Nucleus accumbens (tissue), 56 donors: ENCODE measurements around the gene PLEKHA6.

Source experiments
- DNase-seq, 56 donors: peaks; one replicate each; lab custom pipeline; 2025; lab: John Stamatoyannopoulos, UW

The PLEKHA6 gene

DNA sequence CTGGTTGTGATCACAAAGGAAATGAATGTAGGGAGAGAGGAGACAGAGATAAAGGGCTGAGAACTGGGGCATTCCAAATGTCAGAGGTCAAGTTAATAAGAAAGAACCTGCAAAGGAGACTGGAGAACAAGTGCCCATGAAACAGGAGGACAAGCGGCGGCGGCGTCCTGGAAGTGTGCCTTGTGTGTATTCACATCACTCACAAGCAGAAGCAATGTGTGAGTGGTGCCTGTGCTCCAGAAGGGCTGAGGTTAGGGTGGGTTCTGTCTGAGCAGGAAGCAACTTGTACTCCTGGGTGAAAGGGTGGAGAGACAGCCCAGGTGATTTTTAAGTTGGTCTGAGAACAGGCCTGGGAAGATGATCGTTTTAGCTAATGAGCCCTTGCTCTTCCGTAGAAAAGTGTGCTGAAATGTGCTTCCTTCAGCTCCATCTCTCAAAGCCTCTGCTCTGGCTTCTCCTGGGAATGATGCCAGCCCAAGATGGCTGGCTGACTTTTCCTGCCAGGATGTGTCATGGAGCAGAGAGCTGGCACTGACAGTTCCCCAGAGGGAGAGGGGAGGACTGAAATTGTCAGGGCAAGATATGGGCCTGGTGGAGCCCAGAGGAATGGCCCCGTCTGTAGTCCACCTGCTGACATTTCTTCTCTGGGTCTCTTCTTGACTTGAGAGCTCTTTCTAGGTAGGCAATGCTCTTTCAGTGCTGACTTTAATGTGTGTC is 25.1 kb upstream of the PLEKHA6 start:
- DNase-seq = peak in 26 of 56 donors; percentile 12 to 64 (median 34)

DNA sequence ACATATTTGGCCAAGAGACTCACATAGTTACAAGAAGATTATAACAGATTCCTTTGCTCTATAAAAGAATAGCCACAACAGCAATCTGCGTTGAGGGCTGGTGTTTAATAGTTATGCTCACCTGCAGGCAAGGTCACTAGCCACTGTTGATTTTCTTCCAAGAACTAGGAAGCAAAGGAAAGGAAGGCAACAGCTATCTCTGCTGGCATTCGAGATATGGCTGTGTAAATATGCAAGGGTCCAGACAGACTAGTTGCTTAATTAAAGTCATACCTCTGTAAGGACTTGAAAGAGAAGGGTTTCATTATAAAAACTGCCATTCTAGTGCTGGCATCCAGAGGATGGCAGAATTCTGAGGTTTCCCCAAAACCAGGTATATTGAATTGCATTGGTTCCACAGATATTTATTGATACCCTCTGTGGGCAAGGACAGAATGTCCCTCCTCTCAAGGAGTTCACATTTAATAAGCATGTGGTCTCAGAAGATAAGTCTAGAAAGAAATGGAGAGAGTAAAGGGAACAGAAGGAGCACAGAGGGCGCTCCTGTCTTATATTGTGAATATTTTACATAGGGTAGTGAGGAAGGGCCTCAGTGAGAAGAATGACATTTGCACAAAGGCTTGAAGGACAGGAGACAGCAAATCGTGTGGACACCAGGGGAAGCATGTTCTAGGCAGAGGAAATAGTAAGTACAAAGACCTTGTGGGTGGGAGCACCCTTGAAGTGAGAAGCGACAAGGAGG is 23.6 kb upstream of the PLEKHA6 start:
- DNase-seq = no peak

DNA sequence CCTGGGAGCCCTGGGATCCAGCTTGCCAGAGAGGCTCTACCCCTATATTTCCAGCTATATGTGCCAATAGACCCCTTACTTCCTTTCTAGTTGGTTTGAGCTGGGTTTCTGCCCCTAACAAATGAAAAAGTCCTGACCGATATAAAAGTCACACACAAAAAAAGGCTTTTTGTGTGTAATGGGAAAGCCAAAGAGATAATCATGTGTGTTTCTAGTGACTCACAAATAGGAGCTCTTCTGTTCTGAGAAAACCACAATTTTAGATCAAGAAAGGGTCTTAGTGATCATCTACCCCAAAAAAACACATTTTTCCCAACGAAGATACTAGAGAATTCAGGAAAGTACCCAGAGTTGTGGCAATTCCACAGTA is 23.0 kb upstream of the PLEKHA6 start:
- DNase-seq = no peak

DNA sequence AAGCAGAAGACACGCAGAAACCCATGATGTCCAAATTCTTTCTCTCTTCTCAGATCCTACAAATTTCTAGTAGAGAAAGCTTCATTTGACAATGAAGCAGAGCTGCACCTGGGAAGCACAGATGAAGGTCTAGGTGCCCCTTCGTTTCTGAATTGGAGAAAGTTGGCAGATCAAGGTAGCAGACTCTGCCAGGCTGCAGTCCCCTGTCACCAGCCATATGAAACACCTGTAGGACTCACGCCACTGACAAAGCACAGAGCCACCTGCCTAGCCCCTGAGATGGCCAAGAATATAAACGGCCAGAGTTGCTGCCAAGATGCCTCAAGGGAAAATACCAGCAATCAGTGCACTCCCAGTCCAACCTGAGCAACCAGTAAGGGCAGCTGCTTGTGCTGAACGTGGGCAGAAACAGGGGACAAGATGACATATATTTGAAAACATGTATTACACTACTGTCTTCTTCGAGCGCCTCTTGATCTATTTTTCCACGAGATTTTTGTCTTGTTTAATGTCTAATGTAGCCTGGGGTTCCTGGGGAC is 20.6 kb upstream of the PLEKHA6 start:
- DNase-seq = no peak

DNA sequence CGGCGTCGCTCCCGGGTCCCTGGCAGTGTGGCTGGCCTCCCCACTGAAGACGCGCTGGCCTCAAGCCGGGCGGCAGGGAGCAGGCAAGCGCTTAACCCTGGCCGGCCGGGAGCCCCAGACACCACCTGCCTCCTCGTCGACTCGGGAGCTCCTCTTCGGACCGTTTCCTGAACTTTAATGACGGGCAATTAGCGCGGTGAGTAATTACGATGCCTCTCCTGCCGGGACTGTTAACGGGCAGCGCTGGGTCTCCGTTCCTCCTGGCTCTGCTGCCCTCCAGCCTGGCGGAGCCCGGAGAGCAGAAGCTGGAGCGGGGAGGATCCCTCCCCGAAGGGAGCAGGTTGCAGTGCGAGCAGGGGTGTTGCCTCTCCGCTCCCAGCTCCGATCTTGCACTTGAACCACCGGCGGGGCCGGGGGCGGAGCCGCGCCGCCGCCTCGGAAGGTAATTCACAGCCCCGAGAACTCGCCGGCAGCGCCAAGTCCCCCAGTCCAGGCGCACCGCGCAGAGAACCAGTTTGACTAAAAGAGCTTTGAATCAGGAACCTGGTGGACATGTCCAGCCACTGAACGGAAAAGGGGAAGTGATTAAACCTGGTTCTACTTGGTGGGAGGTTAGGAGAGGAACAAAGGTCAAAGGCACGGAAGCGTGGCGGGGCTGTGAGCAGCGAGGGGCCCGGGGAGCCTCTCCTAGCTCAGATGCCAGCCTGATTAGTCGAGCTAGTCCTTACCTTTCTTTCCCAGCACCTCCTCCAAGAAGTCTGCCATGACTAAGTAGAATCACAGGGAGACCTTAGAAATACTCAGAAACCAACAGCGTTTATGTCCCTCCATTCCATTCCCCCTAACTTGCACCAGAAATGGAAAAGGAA is 18.3 kb upstream of the PLEKHA6 start:
- peak in 15 of 56 donors; percentile 17 to 58 (median 25) for DNase-seq

DNA sequence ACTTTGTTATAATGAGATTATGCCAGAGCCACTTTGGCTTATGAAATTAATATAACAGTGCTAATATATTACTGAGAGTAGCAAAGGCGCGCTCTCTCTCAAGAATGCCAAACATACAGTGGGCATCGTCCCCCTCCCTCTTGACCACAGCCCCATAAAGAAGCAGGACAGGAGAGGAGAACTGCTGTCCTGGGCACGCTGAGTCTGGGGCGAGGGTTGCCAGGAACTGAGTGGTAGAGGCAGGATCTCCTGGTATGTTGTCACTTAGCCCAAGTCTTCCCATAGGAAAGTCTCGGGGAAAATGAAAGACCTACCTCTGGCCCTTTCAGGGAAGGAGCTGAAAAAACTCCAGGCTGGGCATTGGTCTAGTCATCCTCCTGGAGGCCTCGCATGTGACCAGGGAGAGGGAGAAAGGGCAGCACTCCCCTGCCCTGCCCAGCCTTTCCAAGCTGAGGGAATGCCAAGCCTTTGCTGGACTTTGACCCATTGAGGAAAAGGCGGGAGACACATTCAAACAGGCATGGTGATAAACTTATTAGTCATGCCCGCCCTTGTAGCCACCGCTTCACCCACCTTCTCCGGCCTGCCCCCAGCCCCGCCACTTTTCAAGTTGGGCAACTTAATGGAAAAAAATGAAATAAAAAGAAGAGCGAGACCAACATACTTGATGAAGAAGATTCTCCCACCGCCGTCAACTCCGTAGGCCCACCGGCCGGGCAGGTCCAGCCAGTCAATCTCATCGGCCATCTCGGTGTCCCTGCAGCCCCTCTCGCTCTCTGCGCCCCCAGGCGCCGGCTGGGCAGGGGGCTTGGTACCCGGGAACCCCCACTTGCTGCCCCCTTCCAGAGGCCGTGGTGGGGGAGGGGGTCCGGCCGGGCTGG is 17.4 kb upstream of the PLEKHA6 start:
- peak in 3 of 56 donors; percentile 29 to 35 (median 30) for DNase-seq

DNA sequence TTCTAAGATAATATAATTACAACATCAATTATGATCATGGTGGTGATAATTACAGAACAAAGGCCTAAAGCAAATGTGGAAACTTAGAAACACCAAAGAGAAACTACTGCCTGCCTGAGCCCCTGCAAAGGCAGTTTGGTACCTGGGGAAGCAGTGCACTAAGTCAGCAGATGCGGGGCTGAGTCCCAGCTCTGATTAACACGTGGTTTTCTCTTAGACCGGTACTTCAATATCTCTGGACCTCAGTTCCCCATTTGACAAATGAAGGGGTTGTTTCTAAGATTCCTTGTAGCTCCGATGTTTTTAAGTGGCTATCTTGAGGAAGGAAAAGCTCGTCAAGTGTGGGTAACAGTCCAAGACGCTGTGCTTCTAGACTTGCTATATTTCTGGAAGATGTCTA is 16.7 kb upstream of the PLEKHA6 start:
- no peak for DNase-seq

DNA sequence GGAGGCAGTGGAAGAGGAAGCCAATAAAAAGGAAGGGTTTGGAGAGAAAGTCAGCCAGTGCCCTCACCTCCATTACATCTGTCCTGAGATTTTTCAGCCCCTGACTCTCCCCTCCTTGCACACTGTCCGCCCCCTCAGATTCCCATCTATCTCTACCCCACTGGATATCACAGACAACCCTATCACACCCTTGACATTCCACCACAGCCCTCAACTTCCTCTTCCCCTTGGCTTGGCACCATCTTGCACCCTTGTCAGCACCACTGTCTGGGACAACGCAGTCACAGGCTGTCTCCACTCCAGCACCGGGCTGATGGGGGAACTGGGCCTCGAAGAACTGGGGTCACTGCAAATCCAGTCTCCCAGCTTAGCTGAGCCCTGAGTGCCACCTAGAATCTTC is 14.2 kb upstream of the PLEKHA6 start:
- DNase-seq = no peak

DNA sequence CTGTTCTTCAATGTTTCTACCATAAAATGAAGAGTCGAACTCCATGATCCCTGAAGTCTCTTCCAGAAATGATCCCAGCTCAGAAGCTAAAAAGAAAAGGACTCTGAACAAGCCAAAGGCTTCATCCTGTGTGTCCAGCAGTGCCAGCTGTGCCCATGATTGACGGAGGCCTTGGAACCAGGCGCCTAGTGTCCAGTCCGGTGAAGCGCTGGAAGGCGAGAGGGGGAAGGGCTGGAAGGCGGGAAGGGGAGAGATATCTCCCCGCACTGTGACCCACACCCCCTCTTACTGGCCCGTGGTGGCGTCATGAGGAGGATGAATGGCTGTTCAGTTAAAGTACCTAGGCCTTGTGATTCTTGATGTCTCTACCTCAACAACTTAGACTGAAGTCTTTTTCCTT is 10.4 kb upstream of the PLEKHA6 start:
- peak in 25 of 56 donors; percentile 16 to 86 (median 49) for DNase-seq

DNA sequence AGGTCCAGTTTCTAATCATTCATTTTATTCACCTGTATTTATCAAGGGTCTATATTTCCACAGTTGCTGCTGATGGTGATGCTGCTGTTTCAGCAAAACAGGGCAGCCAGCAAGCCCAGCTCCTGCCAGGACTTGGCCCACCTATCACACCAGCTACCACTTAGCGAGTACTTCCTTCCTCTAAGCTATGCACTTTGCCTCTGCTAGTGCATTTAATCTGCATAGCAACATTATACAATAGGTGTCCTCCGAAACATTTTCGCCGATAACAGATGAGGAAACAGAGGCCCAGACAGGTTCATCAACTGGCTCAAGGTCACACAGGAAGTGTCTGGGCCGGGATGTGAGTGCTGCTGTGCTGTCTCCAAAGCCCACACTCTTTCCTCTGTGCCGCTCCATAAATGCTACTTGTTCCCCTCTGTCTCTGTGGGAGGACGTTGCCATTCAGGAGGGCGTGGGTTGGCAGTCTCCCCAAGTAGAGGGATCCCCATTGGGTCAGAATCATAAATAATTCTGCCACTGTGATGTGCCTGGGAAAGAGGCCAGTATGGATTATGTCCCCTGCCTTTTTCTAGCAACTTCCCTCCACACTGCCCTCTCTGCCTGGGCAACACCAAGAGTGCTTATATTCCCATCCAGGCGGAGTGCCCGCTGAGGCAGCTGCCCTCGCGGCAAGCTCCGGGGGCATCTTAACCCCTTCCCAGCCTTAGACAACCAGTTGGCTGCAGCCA is 9.4 kb upstream of the PLEKHA6 start:
- DNase-seq = peak in 40 of 56 donors; percentile 21 to 85 (median 61)

DNA sequence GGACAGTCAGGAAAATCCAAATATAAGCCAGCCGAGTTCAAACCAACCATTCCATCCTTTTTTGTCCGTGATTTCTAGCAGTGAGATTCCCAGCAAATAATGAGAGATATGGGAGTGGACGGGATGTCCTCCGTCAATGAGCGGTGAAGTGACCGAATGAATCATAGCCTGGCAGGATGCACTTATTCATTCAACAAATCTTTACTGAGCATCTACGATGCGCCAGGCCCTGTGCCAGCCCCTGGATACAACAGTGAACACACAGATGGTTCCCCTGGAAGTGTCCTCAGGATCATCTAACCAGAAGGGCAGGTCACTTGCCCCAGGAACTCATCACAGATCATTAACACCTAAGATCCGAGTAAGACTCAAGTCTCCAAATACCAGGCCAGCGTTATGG is 8.2 kb upstream of the PLEKHA6 start:
- DNase-seq = peak in 1 of 56 donors; percentile 49

DNA sequence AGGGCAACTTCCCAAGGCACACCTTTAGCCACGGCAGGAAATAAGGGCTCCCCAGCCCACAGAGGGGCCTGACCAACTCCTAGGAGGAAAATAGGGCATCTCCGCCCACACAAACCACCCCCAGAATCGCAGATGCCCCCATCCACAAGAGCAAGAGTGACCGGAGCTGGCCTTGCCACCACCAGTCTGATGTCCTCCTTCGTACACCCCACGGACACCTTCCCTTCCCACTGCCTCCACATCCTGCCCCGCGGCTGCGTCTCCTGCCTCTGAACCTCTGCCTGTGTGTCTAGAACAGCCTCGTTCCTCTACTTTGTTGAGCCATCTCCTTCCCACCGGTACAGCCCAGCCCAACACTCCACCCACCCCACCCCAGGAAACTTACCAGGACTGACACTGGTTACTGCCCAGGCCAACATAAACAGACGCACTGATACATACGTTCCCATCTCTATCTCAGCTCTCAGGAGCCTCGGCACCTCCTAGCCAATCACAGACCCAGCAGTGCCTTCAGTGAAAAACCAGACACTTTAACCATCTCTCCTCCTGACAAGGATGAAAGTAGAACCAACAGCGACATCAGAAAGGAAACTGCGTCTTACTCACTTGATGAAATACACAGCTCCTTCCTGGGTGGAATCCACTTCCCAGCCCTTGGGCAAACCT is 7.6 kb upstream of the PLEKHA6 start:
- no peak for DNase-seq

DNA sequence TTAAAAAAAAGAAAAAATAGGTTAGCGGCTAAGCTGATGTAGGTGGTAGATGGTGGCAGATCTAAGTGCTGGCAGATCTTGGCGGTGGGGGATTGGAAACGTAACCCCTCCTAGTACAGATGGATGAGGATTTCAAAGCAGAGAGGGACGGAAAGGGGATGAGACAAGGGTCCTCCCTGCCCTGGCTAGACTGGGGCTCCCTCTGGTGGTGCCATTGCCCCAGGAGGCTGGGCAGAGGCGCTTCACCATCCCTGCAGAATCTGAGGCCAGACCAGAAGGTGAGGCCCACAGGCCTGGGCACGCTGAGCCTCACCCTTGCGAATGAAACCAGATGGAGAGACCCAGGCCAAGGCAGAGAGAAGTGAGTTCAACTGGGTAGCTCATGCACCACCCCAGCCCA is 7.0 kb upstream of the PLEKHA6 start:
- DNase-seq = no peak

DNA sequence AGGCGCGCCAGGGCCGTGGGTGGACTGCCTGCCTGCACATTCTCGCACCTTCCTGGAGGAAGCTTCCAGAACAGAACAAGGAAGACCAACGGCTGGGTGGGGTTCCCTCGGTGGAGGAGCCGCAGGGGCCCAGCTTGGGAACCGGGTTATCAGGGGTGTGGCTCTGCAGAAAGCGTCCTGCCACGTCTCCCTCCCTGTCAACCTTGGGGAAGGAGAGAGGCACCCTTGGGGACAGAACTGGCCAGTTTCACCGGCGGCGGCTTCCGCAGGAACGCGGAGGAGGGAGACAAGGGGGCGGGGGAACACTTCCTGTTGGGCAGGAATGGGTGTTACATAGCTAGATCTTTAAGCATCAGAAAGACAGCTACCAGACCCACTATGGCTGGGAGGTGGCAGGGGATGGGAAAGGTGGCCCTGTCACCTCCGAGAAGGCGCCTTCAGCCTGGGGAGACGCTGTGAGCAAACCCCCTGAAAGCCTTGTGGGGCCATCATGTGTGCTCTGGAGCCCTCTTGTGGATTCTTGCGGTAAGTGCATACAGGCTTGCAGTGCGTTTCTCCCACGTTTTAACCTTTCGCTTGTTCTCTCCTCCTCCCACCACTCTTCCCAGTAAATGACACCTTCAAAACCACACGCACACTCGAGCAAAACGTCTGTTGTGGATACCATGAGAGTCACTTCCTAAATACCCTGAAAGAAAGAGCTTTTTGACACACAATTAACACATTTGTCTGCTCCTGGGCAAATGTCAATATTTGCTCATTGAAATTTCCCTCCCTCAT is 3.8 kb upstream of the PLEKHA6 start:
- DNase-seq = peak in 52 of 56 donors; percentile 32 to 84 (median 60)

DNA sequence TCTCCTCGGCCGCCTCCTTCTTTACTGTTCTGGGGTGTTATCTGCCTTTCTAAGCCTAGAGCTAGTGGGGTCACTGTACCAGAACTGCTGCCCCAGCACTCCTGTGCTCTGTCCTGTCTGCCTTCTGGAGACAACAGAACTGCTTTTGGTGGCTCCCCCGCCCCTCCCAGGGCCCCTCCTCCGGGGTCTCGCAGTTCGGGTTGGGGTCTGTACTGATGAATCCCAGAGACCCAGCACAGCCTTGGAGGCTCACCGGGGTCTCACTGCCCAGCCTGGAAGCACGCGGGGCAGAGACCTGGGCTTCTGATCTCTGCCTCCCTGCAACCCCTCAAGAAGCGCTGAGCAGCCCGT is 3.2 kb upstream of the PLEKHA6 start:
- no peak for DNase-seq

DNA sequence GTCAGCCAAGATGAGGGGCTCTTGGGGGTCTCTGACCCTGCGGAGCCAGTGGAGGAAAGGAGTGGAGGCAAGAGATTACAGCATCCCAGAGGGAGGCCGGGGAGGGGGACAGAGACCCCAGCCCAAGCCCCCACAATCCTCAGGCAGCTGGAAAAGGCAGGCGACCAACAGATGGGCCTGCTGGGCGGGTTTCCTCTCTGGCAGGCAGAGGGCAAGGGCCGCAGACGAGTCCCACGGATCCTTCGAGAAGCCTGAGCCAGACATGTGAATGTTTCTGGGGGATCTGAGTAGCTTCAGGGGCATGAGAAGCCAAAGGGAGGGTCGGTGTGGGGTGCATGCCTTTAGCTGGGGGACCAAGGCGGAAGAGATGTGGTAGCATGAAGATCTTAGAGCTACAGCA is 2.1 kb upstream of the PLEKHA6 start:
- no peak for DNase-seq

DNA sequence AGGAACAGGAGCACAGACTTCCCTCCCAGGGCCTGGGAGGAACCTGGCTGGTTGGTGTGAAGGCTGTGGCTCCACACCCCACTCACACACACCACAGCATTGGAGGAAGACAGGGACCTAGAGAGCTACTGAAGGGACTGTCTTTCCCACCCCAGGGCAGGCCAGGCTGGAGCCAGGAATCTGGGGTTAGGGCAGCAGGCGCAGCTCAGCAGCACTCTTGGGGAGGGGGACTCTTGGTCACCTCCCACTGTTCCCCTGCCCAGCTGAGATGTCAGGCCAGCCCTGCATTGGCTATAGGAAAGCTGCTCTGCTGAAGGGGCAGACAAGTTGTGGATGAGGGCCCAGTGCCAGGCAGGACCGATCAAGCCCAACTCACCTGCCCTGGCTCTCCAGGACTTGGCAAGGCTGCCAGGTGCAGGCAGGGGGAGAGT is 1.6 kb upstream of the PLEKHA6 start:
- no peak for DNase-seq

DNA sequence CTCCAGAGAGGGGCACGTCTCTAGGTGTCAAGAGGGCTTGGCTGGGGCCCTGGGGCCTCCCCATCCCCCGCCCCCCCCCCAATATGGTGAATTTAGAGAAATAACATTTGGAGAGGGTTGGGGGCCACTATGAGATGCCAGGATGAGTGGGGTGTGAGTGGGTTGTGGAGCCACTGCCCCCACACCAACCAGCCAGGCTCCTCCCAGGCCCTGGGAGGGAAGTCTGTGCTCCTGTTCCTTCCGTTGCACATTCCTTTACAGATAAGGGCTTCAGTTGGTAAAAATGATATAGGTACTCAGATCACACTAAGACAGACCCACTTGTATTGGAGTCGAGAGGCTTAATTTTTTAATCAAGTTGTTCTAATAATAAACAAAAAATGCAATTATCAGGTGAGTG is 585 bp upstream of the PLEKHA6 start:
- no peak for DNase-seq
